CD8-positive, alpha-beta memory T cell (primary cell): ENCODE measurements around the gene ZSCAN22. TPM values are rescaled to one million over a fixed set of nuclear protein-coding genes. Genes with fewer than 3 reads are reported as not detected.

Experiments used
- CTCF ChIA-PET: fragments of 350-600 bp; sonication (Branson Sonifier 250); formaldehyde crosslinking; loops from one replicate; lab custom pipeline; 2021; ENCODE audit warnings: antibody characterized with exemption; lab: Charles Lee
- POLR2A ChIA-PET: fragments of 350-600 bp; sonication (Branson Sonifier 250); formaldehyde crosslinking; loops from one replicate; lab custom pipeline; 2021; ENCODE audit warnings: antibody characterized with exemption; lab: Charles Lee
- DNase-seq, 5 donors: peaks; one replicate each; pipeline versions ENCODE4 v3.0.0 to v3.0.0-alpha.2; 2020 to 2022; ENCODE audit warnings: mixed read lengths in 1 of 5
- H3K27ac ChIP-seq: one replicate; pipeline ENCODE4 v1.7.0; 2013; ENCODE audit warnings: low read depth, mild to moderate bottlenecking, low read length, moderate library complexity
- H3K27me3 ChIP-seq: 2 replicates; pipeline ENCODE4 v1.7.0; 2013; ENCODE audit warnings: low read length, mild to moderate bottlenecking; ENCODE audit not compliant: insufficient read depth, poor library complexity, severe bottlenecking
- H3K36me3 ChIP-seq: 2 replicates; pipeline ENCODE4 v1.7.0; 2013; ENCODE audit warnings: mild to moderate bottlenecking, low read length, moderate library complexity; ENCODE audit not compliant: insufficient read depth
- H3K4me1 ChIP-seq: 2 replicates; pipeline ENCODE4 v1.7.0; 2013; ENCODE audit warnings: mild to moderate bottlenecking, low read length, moderate library complexity; ENCODE audit not compliant: insufficient read depth
- H3K4me3 ChIP-seq: 2 replicates; pipeline ENCODE4 v1.7.0; 2013; ENCODE audit warnings: mild to moderate bottlenecking, low read length
- H3K9me3 ChIP-seq: 2 replicates; pipeline ENCODE4 v1.7.0; 2013; ENCODE audit warnings: mild to moderate bottlenecking, low read length
- H3K27ac Mint-ChIP-seq, 8 donors: one replicate each; pipeline ENCODE4 v1.8.0; 2020 to 2021; ENCODE audit warnings: mixed read lengths in 8 of 8, mild to moderate bottlenecking in 6 of 8, inconsistent platforms in 3 of 8, moderate library complexity in 3 of 8
- H3K27me3 Mint-ChIP-seq, 2 donors: one replicate each; pipeline ENCODE4 v1.8.0; 2020 to 2021; ENCODE audit warnings: mixed read lengths in 2 of 2, mild to moderate bottlenecking in 1 of 2, moderate library complexity in 1 of 2
- H3K36me3 Mint-ChIP-seq, 3 donors: one replicate each; pipeline ENCODE4 v1.8.0; 2020 to 2021; ENCODE audit warnings: mixed read lengths in 3 of 3, inconsistent platforms in 1 of 3, mild to moderate bottlenecking in 1 of 3
- H3K4me1 Mint-ChIP-seq, 3 donors: one replicate each; pipeline ENCODE4 v1.8.0; 2020 to 2021; ENCODE audit warnings: mixed read lengths in 3 of 3, inconsistent platforms in 1 of 3, mild to moderate bottlenecking in 1 of 3
- H3K4me3 Mint-ChIP-seq, 7 donors: one replicate each; pipeline ENCODE4 v1.8.0; 2020 to 2021; ENCODE audit warnings: mixed read lengths in 7 of 7, mild to moderate bottlenecking in 6 of 7, moderate library complexity in 4 of 7, inconsistent platforms in 2 of 7
- H3K9me3 Mint-ChIP-seq, 5 donors: one replicate each; pipeline ENCODE4 v1.8.0; 2020 to 2022; ENCODE audit warnings: mixed read lengths in 5 of 5, mild to moderate bottlenecking in 3 of 5, moderate library complexity in 2 of 5, inconsistent platforms in 1 of 5
- polyA plus RNA-seq: library from polyadenylated mRNA; unstranded; fragments of 300-500 nt; fragmentation: Illumina TruSeq; gene quantifications from one replicate; pipeline ENCODE4 v1.2.3, GENCODE V29; 2021
- total RNA-seq, 2 experiments: library from RNA; stranded (reverse); gene quantifications; one replicate each; pipeline ENCODE4 v1.2.3, GENCODE V29; 2021

ZSCAN22 gene
- total and polyA plus RNA-seq, 3 experiments from 2014 or later = 2.7 to 5.7 (median 5.3) TPM

- peaks cover 29% of the 10 kb centered on the region for H3K36me3 ChIP-seq
- no peak for DNase-seq
- Mint-ChIP-seq H3K27me3 (no peaks in the 10 kb centered on the region), H3K9me3 (no peaks in the 10 kb centered on the region), H3K27ac (no peak overlapping the region), H3K4me3 (no peak overlapping the region), H3K4me1 (peaks cover 26 to 32% (median 32%) of the 10 kb centered on the region in 3 donors), H3K36me3 (peaks cover 5 to 53% (median 13%) of the 10 kb centered on the region in 3 donors)
- ChIA-PET CTCF (no interaction called here), POLR2A (no interaction called here)
- H3K4me1 ChIP-seq = peaks cover 12% of the 10 kb centered on the region
- H3K4me3 ChIP-seq = no peak overlapping the region
- no peaks in the 10 kb centered on the region for H3K27me3 ChIP-seq
- H3K27ac ChIP-seq = no peak overlapping the region
- no peaks in the 10 kb centered on the region for H3K9me3 ChIP-seq
Observed at GRCh38 chr19:58284199-58284598, 42.6 kb upstream of the ZSCAN22 start.

DNA sequence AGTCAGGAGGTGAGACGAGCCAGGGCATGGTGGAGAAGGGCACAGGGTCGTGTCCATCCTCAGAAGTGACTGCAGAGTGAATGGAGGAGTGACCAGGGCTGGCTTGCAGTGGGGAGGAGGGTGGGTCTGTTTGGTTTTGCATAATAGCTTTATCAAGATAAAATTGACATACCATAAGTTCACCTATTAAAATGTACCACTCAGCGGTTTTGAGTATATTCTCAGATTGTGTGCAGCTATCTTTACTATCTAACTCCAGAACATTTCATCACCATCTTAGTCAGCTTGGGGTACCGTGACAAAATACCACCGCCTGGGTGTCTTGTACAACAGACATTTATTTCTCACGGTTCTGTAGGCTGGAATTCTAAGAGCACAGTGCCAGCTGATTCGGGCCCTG is 34.9 kb upstream of the ZSCAN22 start:
- Mint-ChIP-seq H3K27ac (peak overlapping the region in 1 of 8 donors; percentile 93), H3K9me3 (peaks cover 0 to 32% (median 23%) of the 10 kb centered on the region in 5 donors), H3K36me3 (peaks cover 32 to 80% (median 64%) of the 10 kb centered on the region in 3 donors), H3K27me3 (peaks cover 0 to 3% of the 10 kb centered on the region in 2 donors), H3K4me1 (no peaks in the 10 kb centered on the region), H3K4me3 (no peak overlapping the region)
- ChIA-PET POLR2A (no interaction called here), CTCF (no interaction called here)
- Histone ChIP-seq H3K9me3 (peaks cover 24% of the 10 kb centered on the region), H3K36me3 (peaks cover 34% of the 10 kb centered on the region), H3K27me3 (no peaks in the 10 kb centered on the region), H3K4me1 (no peaks in the 10 kb centered on the region), H3K4me3 (no peak overlapping the region), H3K27ac (no peak overlapping the region)
- DNase-seq = no peak

DNA sequence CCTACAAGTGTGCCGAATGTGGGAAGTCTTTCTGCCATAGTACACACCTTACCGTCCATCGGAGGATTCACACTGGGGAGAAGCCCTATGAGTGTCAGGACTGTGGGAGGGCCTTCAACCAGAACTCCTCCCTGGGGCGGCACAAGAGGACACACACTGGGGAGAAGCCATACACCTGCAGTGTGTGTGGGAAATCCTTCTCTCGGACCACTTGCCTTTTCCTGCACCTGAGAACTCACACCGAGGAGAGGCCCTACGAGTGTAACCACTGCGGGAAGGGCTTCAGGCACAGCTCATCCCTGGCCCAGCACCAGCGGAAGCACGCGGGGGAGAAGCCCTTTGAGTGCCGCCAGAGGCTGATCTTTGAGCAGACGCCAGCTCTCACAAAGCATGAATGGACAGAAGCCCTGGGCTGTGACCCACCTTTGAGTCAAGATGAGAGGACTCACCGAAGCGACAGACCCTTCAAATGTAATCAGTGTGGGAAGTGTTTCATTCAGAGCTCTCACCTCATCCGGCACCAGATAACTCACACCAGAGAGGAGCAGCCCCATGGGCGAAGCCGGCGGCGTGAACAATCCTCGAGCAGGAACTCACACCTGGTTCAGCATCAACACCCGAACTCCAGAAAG is 31.9 kb upstream of the ZSCAN22 start:
- ChIA-PET POLR2A (no interaction called here), CTCF (no interaction called here)
- peaks cover 24% of the 10 kb centered on the region for H3K36me3 ChIP-seq
- H3K4me1 ChIP-seq = no peaks in the 10 kb centered on the region
- H3K9me3 ChIP-seq = peaks cover 24% of the 10 kb centered on the region
- Mint-ChIP-seq H3K36me3 (peaks cover 34 to 68% (median 60%) of the 10 kb centered on the region in 3 donors), H3K9me3 (peaks cover 0 to 35% (median 23%) of the 10 kb centered on the region in 5 donors), H3K4me3 (no peak overlapping the region), H3K27ac (no peak overlapping the region), H3K4me1 (peaks cover 0 to 4% (median 1%) of the 10 kb centered on the region in 3 donors), H3K27me3 (peaks cover 0 to 3% of the 10 kb centered on the region in 2 donors)
- no peak overlapping the region for H3K4me3 ChIP-seq
- no peak overlapping the region for H3K27ac ChIP-seq
- H3K27me3 ChIP-seq = no peaks in the 10 kb centered on the region
- no peak for DNase-seq

- Mint-ChIP-seq H3K4me1 (peaks cover 0 to 4% (median 1%) of the 10 kb centered on the region in 3 donors), H3K27me3 (peaks cover 0 to 3% of the 10 kb centered on the region in 2 donors), H3K4me3 (no peak overlapping the region), H3K9me3 (peaks cover 0 to 35% (median 23%) of the 10 kb centered on the region in 5 donors), H3K36me3 (peaks cover 39 to 71% (median 59%) of the 10 kb centered on the region in 3 donors), H3K27ac (no peak overlapping the region)
- no peak for DNase-seq
- H3K27ac ChIP-seq = no peak overlapping the region
- peaks cover 24% of the 10 kb centered on the region for H3K9me3 ChIP-seq
- ChIA-PET CTCF (no interaction called here), POLR2A (no interaction called here)
- H3K27me3 ChIP-seq = no peaks in the 10 kb centered on the region
- H3K4me1 ChIP-seq = no peaks in the 10 kb centered on the region
- H3K4me3 ChIP-seq = no peak overlapping the region
- H3K36me3 ChIP-seq = peaks cover 23% of the 10 kb centered on the region
Observed at GRCh38 chr19:58296104-58296503, 30.7 kb upstream of the ZSCAN22 start.

DNA sequence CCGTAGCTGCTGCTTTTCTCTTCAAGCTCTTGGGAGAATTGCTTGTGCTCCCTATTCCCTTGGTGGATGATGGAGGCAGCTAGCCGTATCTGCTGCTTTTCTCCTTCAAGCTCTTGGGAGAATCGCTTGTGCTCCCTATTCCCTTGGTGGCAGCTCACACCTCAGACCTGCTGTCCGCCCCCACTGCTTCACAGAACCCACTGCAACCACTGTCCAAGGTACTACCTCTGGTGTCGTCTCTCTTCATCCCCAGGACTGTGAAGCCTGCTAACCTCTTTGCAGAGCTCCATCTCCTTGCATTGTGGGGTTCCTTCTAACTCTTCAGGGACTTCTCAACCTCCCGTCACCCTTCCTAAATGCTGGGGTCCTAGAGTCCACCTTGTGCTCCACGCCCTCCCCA is 26.2 kb upstream of the ZSCAN22 start:
- ChIA-PET CTCF (no interaction called here), POLR2A (interaction anchor here (0.6 kb wide), 1 partner anchor 119 kb away, joined by 3 read pairs; no protein-coding TSS in a partner anchor)
- Histone ChIP-seq H3K27ac (no peak overlapping the region), H3K27me3 (no peaks in the 10 kb centered on the region), H3K4me3 (no peak overlapping the region), H3K4me1 (peaks cover 8% of the 10 kb centered on the region), H3K9me3 (no peaks in the 10 kb centered on the region), H3K36me3 (no peaks in the 10 kb centered on the region)
- DNase-seq = no peak
- Mint-ChIP-seq H3K4me1 (peaks cover 14 to 22% (median 14%) of the 10 kb centered on the region in 3 donors), H3K36me3 (peaks cover 18 to 37% (median 29%) of the 10 kb centered on the region in 3 donors), H3K27me3 (no peaks in the 10 kb centered on the region), H3K27ac (no peak overlapping the region), H3K9me3 (peaks cover 0 to 7% (median 3%) of the 10 kb centered on the region in 5 donors), H3K4me3 (no peak overlapping the region)

DNA sequence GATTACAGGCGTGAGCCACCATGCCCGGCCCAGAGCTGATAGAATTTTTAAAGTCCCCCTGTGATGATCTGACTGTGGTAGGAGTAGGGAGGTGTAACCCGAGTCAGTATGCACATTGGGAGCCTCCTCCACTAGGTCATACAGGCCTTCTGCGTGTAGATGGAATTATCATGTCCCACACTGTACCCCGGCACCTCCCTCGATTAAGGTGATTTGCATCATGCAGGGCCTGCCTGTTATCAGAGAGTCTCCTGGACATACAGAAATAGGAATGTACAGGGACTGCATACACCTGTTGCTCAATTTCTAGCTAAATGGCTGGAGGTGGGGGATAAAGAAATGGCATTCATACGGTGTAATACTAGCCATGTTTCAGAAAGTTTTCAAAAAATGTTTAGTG is 22.5 kb upstream of the ZSCAN22 start:
- Histone ChIP-seq H3K4me3 (no peak overlapping the region), H3K4me1 (peaks cover 36% of the 10 kb centered on the region), H3K27me3 (no peaks in the 10 kb centered on the region), H3K9me3 (no peaks in the 10 kb centered on the region), H3K36me3 (peaks cover 20% of the 10 kb centered on the region), H3K27ac (peak overlapping the region; percentile 96)
- no peak for DNase-seq
- Mint-ChIP-seq H3K36me3 (peaks cover 14 to 57% (median 24%) of the 10 kb centered on the region in 3 donors), H3K4me1 (peaks cover 40 to 54% (median 49%) of the 10 kb centered on the region in 3 donors), H3K27me3 (no peaks in the 10 kb centered on the region), H3K9me3 (peaks cover 0 to 2% (median 0%) of the 10 kb centered on the region in 5 donors), H3K4me3 (peak overlapping the region; percentile 3 to 100 (median 97)), H3K27ac (peak overlapping the region in 6 of 8 donors; percentile 98 to 100 (median 99))
- ChIA-PET CTCF (no interaction called here), POLR2A (interaction anchor here (1.0 to 1.7 kb wide), 2 partner anchors 59 to 216 kb away, joined by 4 to 6 read pairs; partner anchors contain the start of gene ZBTB45)

GRCh38 chr19:58304748-58305064 is 22.1 kb upstream of the ZSCAN22 start:
- no peak for DNase-seq
- no peaks in the 10 kb centered on the region for H3K27me3 ChIP-seq
- Mint-ChIP-seq H3K4me3 (peak overlapping the region; percentile 96 to 100 (median 98)), H3K36me3 (peaks cover 14 to 60% (median 28%) of the 10 kb centered on the region in 3 donors), H3K27ac (peak overlapping the region; percentile 98 to 100 (median 99)), H3K9me3 (peaks cover 0 to 2% (median 0%) of the 10 kb centered on the region in 5 donors), H3K27me3 (no peaks in the 10 kb centered on the region), H3K4me1 (peaks cover 43 to 59% (median 53%) of the 10 kb centered on the region in 3 donors)
- POLR2A ChIA-PET = interaction anchor here (0.6 to 1.7 kb wide), 5 partner anchors 42 to 302 kb away, joined by 3 to 6 read pairs (median 4); partner anchors contain the start of genes ZBTB45, ZNF274 and ZNF606
- peak overlapping the region; percentile 91 for H3K4me3 ChIP-seq
- H3K4me1 ChIP-seq = peaks cover 36% of the 10 kb centered on the region
- CTCF ChIA-PET = interaction anchor here (0.6 to 1.2 kb wide), 3 partner anchors 104 to 215 kb away, joined by 3 to 4 read pairs (median 3); partner anchors contain the start of genes ZBTB45 and ZNF584
- H3K36me3 ChIP-seq = peaks cover 20% of the 10 kb centered on the region
- no peaks in the 10 kb centered on the region for H3K9me3 ChIP-seq
- peak overlapping the region; percentile 96 for H3K27ac ChIP-seq
